ENCODE measurements around the gene ZSCAN30. TPM values are rescaled to one million over a fixed set of nuclear protein-coding genes. Genes with fewer than 3 reads are reported as not detected.

Gene ZSCAN30
- total and polyA plus RNA-seq, 2 of the 13 experiments (the other 11 are each of a cell fraction or from before 2014, with no cell fraction given) = 7.4 to 7.7 TPM

GRCh38 chr18:35290094-35290735, at the start of gene ZSCAN30 (continued):
- TF ChIP-seq LRRFIP1 (CRISPR knock-in tag; conservative IDR thresholded peaks at IDR 0.05) = no peak
- no peak for TF ChIP-seq MTF1 (CRISPR knock-in tag; IDR thresholded peaks at IDR 0.05)
- no peak for TF ChIP-seq ZNF557 (CRISPR knock-in tag; IDR thresholded peaks at IDR 0.05)
- peak; percentile 49 for TF ChIP-seq SP2 (CRISPR knock-in tag; IDR thresholded peaks at IDR 0.05)
- TF ChIP-seq ZNF281 (CRISPR knock-in tag; IDR thresholded peaks at IDR 0.05; ENCODE audit: borderline replicate concordance) = peak; percentile 78
- peak; percentile 81; the same call in 1 of the 2 replicates for TF ChIP-seq ZNF782 (CRISPR knock-in tag; IDR thresholded peaks at IDR 0.05; ENCODE audit: borderline replicate concordance)
- peak; percentile 86 for TF ChIP-seq YY1 (IDR thresholded peaks at IDR 0.05; ENCODE audit: insufficient read depth, insufficient replicate concordance, low read depth, low read length)
- TF ChIP-seq PRDM10 (CRISPR knock-in tag; IDR thresholded peaks at IDR 0.05; ENCODE audit: low read depth) = peak; percentile 14; the same call in 1 of the 2 replicates
- TF ChIP-seq UBTF (CRISPR knock-in tag; IDR thresholded peaks at IDR 0.05) = peak; percentile 72
- TF ChIP-seq ZNF142 (CRISPR knock-in tag; IDR thresholded peaks at IDR 0.05) = no peak

All from HepG2 (cell line).